Kidney epithelial cell (primary cell): Measurements from ENCODE around the gene HNRNPCL1. TPM values are rescaled to one million over a fixed set of nuclear protein-coding genes. Genes with fewer than 3 reads are reported as not detected.
"Not testable (repeated sequence)": the region's sequence is repeated elsewhere in the genome, so short reads cannot be mapped to it uniquely, and the experiment has no call there.

Experiments
- DNase-seq: peaks from one replicate; pipeline ENCODE4 v3.0.0-alpha.2; 2010; ENCODE audit warnings: low read depth
- H3K27me3 ChIP-seq: 2 replicates; pipeline ENCODE4 v1.6.0; 2011; ENCODE audit warnings: low read length; ENCODE audit not compliant: control insufficient read depth, insufficient read depth
- H3K36me3 ChIP-seq: 2 replicates; pipeline ENCODE4 v1.5.1; 2011; ENCODE audit warnings: low read length; ENCODE audit not compliant: control insufficient read depth, insufficient read depth
- H3K4me3 ChIP-seq: 2 replicates; pipeline ENCODE4 v1.5.1; 2011; ENCODE audit warnings: low read depth, mild to moderate bottlenecking, control low read depth, low read length
- CTCF ChIP-seq: IDR thresholded peaks from 2 replicates; pipeline ENCODE4 v1.5.1; 2011; ENCODE audit warnings: mild to moderate bottlenecking, moderate library complexity, low read length, control low read depth, inconsistent platforms; ENCODE audit not compliant: insufficient read depth, poor library complexity, severe bottlenecking
- total RNA-seq: library from RNA; depleted of rRNA; stranded (reverse); fragments of >200 nt; gene quantifications from 2 replicates; pipeline ENCODE4 v1.2.3, GENCODE V29; 2015

Gene HNRNPCL1
- total RNA-seq, result not detected in 2 replicates

- H3K36me3 ChIP-seq, H3K27me3 ChIP-seq, DNase-seq, H3K4me3 ChIP-seq: not testable (repeated sequence)
These were observed at the start of gene HNRNPCL1 for GRCh38 chr1:12848620-12849019. Gene HNRNPCL1 (minus strand): TSS chr1:12848720. CDS start chr1:12848289, 431 bp downstream.

- H3K4me3 ChIP-seq, H3K27me3 ChIP-seq, H3K36me3 ChIP-seq, DNase-seq: not testable (repeated sequence)
These were observed 49.6 kb upstream of the HNRNPCL1 start, which contains the start of gene PRAMEF10 for GRCh38 chr1:12898170-12898569. Gene PRAMEF10 (minus strand): TSS chr1:12898270. CDS start chr1:12895847, 2,423 bp downstream.

GRCh38 chr1:12886101-12886500 lies 37.6 kb upstream of the HNRNPCL1 start, which contains the start of gene PRAMEF4:
Gene PRAMEF4 (minus strand): TSS chr1:12886201. CDS start chr1:12883394, 2,807 bp downstream.
- H3K36me3 ChIP-seq, DNase-seq, H3K27me3 ChIP-seq, H3K4me3 ChIP-seq: not testable (repeated sequence)

GRCh38 chr1:12878453-12878852 lies 29.9 kb upstream of the HNRNPCL1 start:
- not testable (repeated sequence) for H3K4me3 ChIP-seq, DNase-seq, H3K36me3 ChIP-seq, H3K27me3 ChIP-seq

GRCh38 chr1:12863131-12863880 lies 14.8 kb upstream of the HNRNPCL1 start:
- not testable (repeated sequence) for H3K4me3 ChIP-seq

GRCh38 chr1:12856786-12857185 lies 8.3 kb upstream of the HNRNPCL1 start, which contains the start of gene PRAMEF2:
Gene PRAMEF2 (plus strand): TSS chr1:12857086. CDS start chr1:12859010, 1,924 bp downstream.
- H3K4me3 ChIP-seq, DNase-seq, H3K27me3 ChIP-seq, H3K36me3 ChIP-seq: not testable (repeated sequence)

More at GRCh38 chr1:12863131-12863880, 14.8 kb upstream of the HNRNPCL1 start:
- DNase-seq, H3K36me3 ChIP-seq, H3K27me3 ChIP-seq: not testable (repeated sequence)

GRCh38 chr1:12851779-12852178 lies 3.3 kb upstream of the HNRNPCL1 start:
- Histone ChIP-seq H3K36me3 (no peaks in the 10 kb centered on the region), H3K4me3 (no peak overlapping the region), H3K27me3 (no peaks in the 10 kb centered on the region)
- TF ChIP-seq CTCF, result no peak
- no peak for DNase-seq

- not testable (repeated sequence) for H3K27me3 ChIP-seq, H3K4me3 ChIP-seq, DNase-seq, H3K36me3 ChIP-seq
These were observed 15.3 kb downstream of the HNRNPCL1 start for GRCh38 chr1:12833251-12833650.

GRCh38 chr1:12831310-12831709 lies 17.2 kb downstream of the HNRNPCL1 start, which contains the start of gene PRAMEF11:
Gene PRAMEF11 (minus strand): TSS chr1:12831410. CDS start chr1:12828789, 2,621 bp downstream.
- not testable (repeated sequence) for H3K4me3 ChIP-seq, DNase-seq, H3K27me3 ChIP-seq, H3K36me3 ChIP-seq

GRCh38 chr1:12819061-12819460 lies 29.5 kb downstream of the HNRNPCL1 start:
- H3K4me3 ChIP-seq, H3K36me3 ChIP-seq, DNase-seq, H3K27me3 ChIP-seq: not testable (repeated sequence)
